OCI-M2 (cell line): ENCODE measurements around the gene TGFA.

Experiments
- DNase-seq: peaks from one replicate; lab custom pipeline; 2025; ENCODE audit not compliant: unreplicated experiment; lab: John Stamatoyannopoulos, UW

TGFA gene

GRCh38 chr2:70425682-70426301 is 127.8 kb downstream of the TGFA start:
- no peak for DNase-seq

- no peak for DNase-seq
These were observed 132.9 kb downstream of the TGFA start for GRCh38 chr2:70420740-70421139.

- no peak for DNase-seq
These were observed 133.5 kb downstream of the TGFA start for GRCh38 chr2:70420143-70420542.

- no peak for DNase-seq
These were observed 135.1 kb downstream of the TGFA start for GRCh38 chr2:70418514-70418913.

- no peak for DNase-seq
These were observed 136.6 kb downstream of the TGFA start for GRCh38 chr2:70417011-70417410.

GRCh38 chr2:70412294-70413070 is 141.1 kb downstream of the TGFA start:
- no peak for DNase-seq

- DNase-seq, result no peak
These were observed 142.0 kb downstream of the TGFA start for GRCh38 chr2:70411483-70412125.

GRCh38 chr2:70403267-70404053 is 150.2 kb downstream of the TGFA start:
- no peak for DNase-seq

- DNase-seq, result no peak
These were observed 153.1 kb downstream of the TGFA start for GRCh38 chr2:70400539-70400938.

GRCh38 chr2:70399046-70399445 is 154.6 kb downstream of the TGFA start:
- DNase-seq, result no peak
